Mucosa of rectum (tissue), 2 donors: Measurements from ENCODE around the gene XRCC5.

Experiments used
- H3K27ac ChIP-seq, 2 donors: one replicate each; pipeline ENCODE4 v1.7.0; 2013; ENCODE audit warnings: inconsistent platforms in 2 of 2, low read depth in 2 of 2, low read length in 2 of 2
- H3K27me3 ChIP-seq, 2 donors: one replicate each; pipeline ENCODE4 v1.7.0; 2013; ENCODE audit warnings: low read length in 2 of 2; ENCODE audit not compliant: control insufficient read depth in 2 of 2, insufficient read depth in 2 of 2
- H3K36me3 ChIP-seq, 2 donors: one replicate each; pipeline ENCODE4 v1.7.0; 2013; ENCODE audit warnings: low read length in 2 of 2; ENCODE audit not compliant: control insufficient read depth in 2 of 2, insufficient read depth in 2 of 2
- H3K4me1 ChIP-seq, 2 donors: one replicate each; pipeline ENCODE4 v1.7.0; 2013; ENCODE audit warnings: low read length in 2 of 2, mild to moderate bottlenecking in 1 of 2; ENCODE audit not compliant: control insufficient read depth in 2 of 2, insufficient read depth in 2 of 2
- H3K4me3 ChIP-seq, 2 donors: one replicate each; pipeline ENCODE4 v1.7.0; 2013; ENCODE audit warnings: low read length in 2 of 2
- H3K9ac ChIP-seq, 2 donors: one replicate each; pipeline ENCODE4 v1.7.0; 2013; ENCODE audit warnings: low read length in 2 of 2, low read depth in 1 of 2, mild to moderate bottlenecking in 1 of 2
- H3K9me3 ChIP-seq, 2 donors: one replicate each; pipeline ENCODE4 v1.7.0; 2013; ENCODE audit warnings: low read length in 2 of 2; ENCODE audit not compliant: control insufficient read depth in 2 of 2
- donor health status: healthy.
- donor health status: Normal muscosa, but diverticular disease.

XRCC5 gene

DNA sequence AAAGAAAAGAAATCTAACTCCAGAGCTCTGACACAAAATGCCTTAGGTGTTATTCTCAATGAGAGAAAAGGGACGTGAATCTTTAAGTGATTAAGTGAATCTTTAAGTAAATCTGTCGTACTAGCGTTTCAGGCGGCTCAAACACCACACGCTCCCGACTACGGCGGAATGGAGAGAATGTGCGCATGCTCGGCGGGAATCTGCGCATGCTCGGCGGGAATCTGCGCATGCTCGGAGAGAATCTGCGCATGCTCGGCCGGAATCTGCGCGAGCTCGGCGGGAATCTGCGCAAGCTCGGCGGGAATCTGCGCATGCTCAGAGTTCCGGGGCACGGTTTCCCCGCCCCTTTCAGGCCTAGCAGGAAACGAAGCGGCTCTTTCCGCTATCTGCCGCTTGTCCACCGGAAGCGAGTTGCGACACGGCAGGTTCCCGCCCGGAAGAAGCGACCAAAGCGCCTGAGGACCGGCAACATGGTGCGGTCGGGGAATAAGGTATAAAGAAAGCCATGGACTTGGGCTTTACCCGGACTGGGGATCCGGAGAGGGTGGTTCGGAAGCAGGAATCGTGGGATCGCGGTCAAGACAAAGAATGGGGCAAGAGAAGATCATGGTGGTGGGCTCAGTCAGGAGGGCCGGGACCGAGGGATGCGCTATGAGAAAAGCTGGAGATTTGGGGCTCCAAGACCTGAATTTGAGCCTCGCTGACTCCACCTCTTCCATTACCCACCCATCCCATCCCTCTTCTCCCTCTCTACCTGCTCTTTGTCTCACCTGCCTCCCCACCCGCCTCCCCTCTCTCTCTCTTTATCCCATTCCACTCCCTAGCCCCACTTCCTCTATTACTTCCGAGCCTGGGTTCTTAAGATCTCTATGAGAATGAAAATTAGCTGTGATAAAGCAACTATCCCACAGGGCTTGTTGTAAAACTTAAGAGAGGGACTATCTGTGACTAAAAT is at the start of gene XRCC5:
Gene XRCC5 (plus strand): TSS at position 382 of the 955 bp plus-strand sequence. CDS start 89 bp downstream, at position 471.
- H3K27me3 ChIP-seq = no peaks in the 10 kb centered on the region
- H3K36me3 ChIP-seq = peaks cover 23 to 35% of the 10 kb centered on the region in 2 donors
- H3K4me1 ChIP-seq = peaks cover 8 to 14% of the 10 kb centered on the region in 2 donors
- peak within 1 kb of the TSS; percentile 99 for H3K4me3 ChIP-seq
- H3K9ac ChIP-seq = peak within 1 kb of the TSS; percentile 86 to 99
- no peaks in the 10 kb centered on the region for H3K9me3 ChIP-seq
- H3K27ac ChIP-seq = peak within 1 kb of the TSS; percentile 85 to 92

DNA sequence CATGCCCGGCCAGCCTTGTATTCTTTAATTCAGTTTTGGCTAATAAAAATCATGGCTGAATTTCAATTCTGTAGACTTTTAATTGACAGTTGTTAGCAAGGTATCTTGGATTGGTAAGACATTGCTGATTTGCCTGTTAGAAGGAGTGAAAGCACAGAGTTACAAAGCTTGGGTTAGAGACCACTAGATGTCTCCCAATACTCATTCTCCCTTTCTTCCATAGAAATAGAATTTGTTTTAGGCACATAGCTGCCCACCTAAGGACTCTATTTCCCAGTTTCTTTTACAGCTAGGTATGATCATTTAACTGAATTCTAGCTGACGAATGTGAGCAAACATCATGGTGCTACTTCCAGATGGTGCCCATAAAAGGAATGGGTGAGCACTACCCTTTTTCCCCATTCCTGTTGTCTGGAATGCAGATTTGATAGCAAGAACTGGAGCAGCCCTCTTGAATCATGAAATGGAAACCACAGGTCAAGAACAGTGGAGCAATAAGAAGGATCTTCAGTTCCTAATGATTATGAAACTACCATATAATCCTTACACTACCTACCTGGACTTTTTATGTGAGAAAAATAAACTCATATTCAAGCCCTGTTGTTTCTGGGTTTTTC is 45.0 kb upstream of the XRCC5 start:
- no peaks in the 10 kb centered on the region for H3K27me3 ChIP-seq
- H3K36me3 ChIP-seq = peaks cover 13 to 19% of the 10 kb centered on the region in 2 donors
- no peaks in the 10 kb centered on the region for H3K9me3 ChIP-seq
- H3K4me1 ChIP-seq = no peaks in the 10 kb centered on the region
- no peak overlapping the region for H3K4me3 ChIP-seq
- H3K9ac ChIP-seq = no peak overlapping the region
- H3K27ac ChIP-seq = no peak overlapping the region

DNA sequence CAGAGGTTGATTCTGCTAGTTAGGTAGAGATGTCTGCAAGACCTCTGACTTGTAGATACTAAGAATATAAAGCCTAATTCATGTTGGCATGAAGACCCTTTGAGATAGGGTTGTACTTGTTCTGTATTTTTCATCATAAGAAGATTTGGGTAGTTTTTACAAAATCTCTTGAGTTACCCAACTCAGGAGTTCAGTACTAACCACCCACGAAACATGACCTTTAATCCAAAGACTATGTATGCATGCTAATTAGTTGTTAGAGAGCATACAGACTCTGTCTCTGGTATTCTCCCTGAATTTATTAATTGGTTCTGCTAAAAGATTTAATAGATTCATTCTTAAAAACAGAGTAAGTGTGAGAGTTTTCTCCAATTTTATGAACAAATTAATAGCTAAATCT is 44.5 kb upstream of the XRCC5 start:
- Histone ChIP-seq H3K9ac (no peak overlapping the region), H3K4me1 (no peaks in the 10 kb centered on the region), H3K36me3 (peaks cover 13 to 19% of the 10 kb centered on the region in 2 donors), H3K9me3 (no peaks in the 10 kb centered on the region), H3K27ac (no peak overlapping the region), H3K4me3 (no peak overlapping the region), H3K27me3 (no peaks in the 10 kb centered on the region)

DNA sequence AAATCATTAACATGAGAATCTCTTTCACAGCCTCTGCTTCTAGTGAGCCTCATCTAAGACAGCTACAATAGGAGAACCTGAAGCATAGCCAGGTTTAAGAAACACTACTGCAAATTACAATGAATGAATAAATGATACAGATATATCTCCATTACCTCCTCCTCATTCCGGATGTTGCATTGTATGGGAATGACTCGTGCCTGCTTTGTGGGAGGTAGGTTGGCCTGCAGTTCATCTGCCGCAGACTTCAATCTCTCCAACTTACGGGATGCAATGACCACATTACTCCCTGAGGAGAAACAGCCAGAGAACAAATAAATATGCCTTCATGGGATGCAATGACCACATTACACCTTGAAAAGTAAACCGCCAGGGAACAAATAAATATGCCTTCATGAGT is 42.9 kb upstream of the XRCC5 start:
- no peaks in the 10 kb centered on the region for H3K27me3 ChIP-seq
- H3K9me3 ChIP-seq = no peaks in the 10 kb centered on the region
- no peaks in the 10 kb centered on the region for H3K4me1 ChIP-seq
- H3K9ac ChIP-seq = no peak overlapping the region
- no peak overlapping the region for H3K4me3 ChIP-seq
- peaks cover 13 to 16% of the 10 kb centered on the region in 2 donors for H3K36me3 ChIP-seq
- H3K27ac ChIP-seq = no peak overlapping the region

DNA sequence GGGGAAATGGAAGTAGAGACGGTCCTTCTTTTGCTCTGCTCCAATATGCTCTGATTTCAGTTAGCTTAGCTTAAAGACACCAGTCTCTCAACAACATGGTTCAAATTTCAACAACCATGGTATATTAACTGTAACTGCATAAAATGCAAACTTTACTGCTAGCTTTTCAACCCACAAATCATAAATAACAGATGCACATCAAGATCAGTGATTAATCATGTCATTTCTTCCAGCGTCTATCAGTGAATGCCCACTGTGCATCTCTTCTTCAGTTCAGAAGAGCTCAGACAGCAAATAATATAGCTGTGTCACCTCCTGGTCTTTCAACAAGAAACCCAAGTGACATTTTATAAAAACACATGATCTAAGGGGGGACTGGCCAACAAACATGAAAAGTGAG is 40.1 kb upstream of the XRCC5 start:
- Histone ChIP-seq H3K9me3 (no peaks in the 10 kb centered on the region), H3K36me3 (peaks cover 13 to 19% of the 10 kb centered on the region in 2 donors), H3K27ac (no peak overlapping the region), H3K9ac (no peak overlapping the region), H3K4me3 (no peak overlapping the region), H3K27me3 (no peaks in the 10 kb centered on the region), H3K4me1 (no peaks in the 10 kb centered on the region)

DNA sequence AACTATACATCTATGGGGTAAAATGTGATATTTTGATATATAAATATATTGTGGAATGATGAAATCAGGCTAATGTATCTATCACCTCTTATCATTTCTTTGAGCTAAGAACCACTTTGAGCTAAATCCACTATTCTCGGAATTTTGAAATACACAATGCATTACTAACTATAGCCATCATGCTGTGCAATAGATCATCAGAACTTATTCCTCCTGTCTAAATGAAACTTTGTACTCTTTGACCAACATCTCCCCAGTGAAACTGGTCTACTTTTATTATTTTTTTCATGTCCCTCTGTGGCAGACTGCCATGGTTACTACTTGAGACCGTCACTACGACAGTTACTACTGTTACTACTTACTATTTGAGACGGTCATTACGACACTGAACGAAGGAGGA is 39.0 kb upstream of the XRCC5 start:
- Histone ChIP-seq H3K4me1 (no peaks in the 10 kb centered on the region), H3K9ac (no peak overlapping the region), H3K27me3 (no peaks in the 10 kb centered on the region), H3K4me3 (no peak overlapping the region), H3K9me3 (no peaks in the 10 kb centered on the region), H3K36me3 (peaks cover 5 to 11% of the 10 kb centered on the region in 2 donors), H3K27ac (no peak overlapping the region)

DNA sequence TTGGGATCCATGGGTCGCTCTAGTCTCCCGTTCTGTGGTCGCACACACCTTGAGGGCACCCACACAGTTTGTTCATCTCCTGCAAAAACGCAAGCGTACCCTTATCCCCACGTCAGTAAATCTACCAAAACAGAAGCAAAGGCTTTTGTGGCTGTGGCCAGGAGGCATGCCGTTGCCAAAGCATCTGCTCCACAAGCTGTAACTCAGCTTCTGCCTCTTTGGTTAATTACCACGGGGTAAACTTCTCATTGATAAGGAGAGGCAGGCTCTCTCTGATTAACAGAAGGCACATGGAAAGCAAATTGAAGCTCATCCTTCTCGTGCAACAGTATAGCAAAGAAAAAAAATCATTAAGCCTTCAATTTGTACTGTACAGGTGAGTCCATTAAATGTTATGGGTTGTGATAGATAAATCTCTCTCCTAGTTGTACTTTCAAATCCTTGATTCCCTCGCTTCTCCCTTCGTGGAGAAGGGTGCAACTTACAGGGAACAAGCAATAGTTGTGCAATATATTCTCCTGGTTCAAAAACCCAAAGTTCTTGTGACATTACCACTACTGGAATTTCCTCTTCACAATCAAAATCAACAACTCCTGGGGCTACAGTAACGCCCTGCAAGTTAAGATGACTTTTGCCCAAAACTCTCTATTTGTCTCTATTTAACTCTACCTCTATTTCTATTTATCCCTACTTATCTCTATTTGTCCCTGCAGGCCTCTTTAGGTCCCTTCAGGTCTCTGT is 37.9 kb upstream of the XRCC5 start:
- Histone ChIP-seq H3K9me3 (no peaks in the 10 kb centered on the region), H3K9ac (no peak overlapping the region), H3K27me3 (no peaks in the 10 kb centered on the region), H3K36me3 (peaks cover 0 to 4% of the 10 kb centered on the region in 2 donors), H3K4me3 (no peak overlapping the region), H3K27ac (no peak overlapping the region), H3K4me1 (peaks cover 0 to 4% of the 10 kb centered on the region in 2 donors)

DNA sequence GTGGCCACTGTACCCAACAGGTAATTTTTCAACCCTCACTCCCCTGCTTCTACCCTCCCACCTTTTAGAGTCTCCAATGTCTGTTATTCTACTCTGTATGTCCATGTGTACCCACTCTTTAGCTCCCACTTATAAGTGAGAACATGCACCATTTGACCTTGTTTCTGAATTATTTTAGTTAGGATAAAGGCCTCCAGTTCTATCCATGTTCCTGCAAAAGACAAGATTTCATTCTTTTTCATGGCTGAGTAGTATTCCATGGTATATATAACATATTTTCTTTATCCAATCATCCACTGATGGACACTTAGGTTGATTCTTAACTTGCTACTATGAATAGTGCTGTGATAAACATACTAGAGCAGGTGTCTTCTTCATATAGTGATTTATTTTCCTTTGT is 36.7 kb upstream of the XRCC5 start:
- H3K9ac ChIP-seq = no peak overlapping the region
- H3K27ac ChIP-seq = no peak overlapping the region
- H3K36me3 ChIP-seq = peaks cover 0 to 3% of the 10 kb centered on the region in 2 donors

DNA sequence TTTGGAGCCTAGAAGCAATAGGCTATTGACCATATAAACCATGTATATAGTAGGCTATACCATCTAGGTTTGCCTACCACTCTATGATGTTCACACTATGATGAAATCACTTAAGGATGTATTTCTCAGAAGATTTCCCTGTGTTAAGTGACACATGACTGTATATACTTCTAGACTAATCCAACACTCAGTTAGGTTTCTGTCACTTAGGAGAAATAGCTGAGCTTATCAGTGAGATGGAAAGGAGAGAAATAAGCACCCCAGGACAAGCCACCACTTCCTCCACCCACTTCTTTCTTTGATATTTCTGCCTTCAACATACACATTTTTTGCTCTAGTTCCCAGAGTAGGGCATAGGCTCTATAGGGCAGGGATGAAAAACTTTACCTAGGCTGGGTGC is 35.4 kb upstream of the XRCC5 start:
- Histone ChIP-seq H3K9ac (no peak overlapping the region), H3K9me3 (no peaks in the 10 kb centered on the region), H3K4me1 (peaks cover 0 to 4% of the 10 kb centered on the region in 2 donors), H3K27ac (no peak overlapping the region), H3K4me3 (no peak overlapping the region), H3K27me3 (no peaks in the 10 kb centered on the region), H3K36me3 (peaks cover 0 to 3% of the 10 kb centered on the region in 2 donors)

More for the DNA sequence above, 36.7 kb upstream of the XRCC5 start:
- Histone ChIP-seq H3K4me1 (peaks cover 0 to 4% of the 10 kb centered on the region in 2 donors), H3K27me3 (no peaks in the 10 kb centered on the region), H3K9me3 (no peaks in the 10 kb centered on the region), H3K4me3 (no peak overlapping the region)
